Stimulated activated CD4-positive, alpha-beta T cell treated with anti-CD3 and anti-CD28 coated beads, Interleukin-12 subunit alpha, Interleukin-12 subunit beta, amount 100 ng/mL, for 24 hours (primary cell): ENCODE results near the gene ST8SIA5.
"Not testable (repeated sequence)": the region's sequence is repeated elsewhere in the genome, so short reads cannot be mapped to it uniquely, and the experiment has no call there.

ENCODE experiments used
- DNase-seq, 2 experiments: peaks; one replicate each; pipeline ENCODE4 v3.0.0-alpha.2; 2020; ENCODE audit warnings: low read depth in 2 of 2

Gene ST8SIA5, protein sequence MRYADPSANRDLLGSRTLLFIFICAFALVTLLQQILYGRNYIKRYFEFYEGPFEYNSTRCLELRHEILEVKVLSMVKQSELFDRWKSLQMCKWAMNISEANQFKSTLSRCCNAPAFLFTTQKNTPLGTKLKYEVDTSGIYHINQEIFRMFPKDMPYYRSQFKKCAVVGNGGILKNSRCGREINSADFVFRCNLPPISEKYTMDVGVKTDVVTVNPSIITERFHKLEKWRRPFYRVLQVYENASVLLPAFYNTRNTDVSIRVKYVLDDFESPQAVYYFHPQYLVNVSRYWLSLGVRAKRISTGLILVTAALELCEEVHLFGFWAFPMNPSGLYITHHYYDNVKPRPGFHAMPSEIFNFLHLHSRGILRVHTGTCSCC

DNA sequence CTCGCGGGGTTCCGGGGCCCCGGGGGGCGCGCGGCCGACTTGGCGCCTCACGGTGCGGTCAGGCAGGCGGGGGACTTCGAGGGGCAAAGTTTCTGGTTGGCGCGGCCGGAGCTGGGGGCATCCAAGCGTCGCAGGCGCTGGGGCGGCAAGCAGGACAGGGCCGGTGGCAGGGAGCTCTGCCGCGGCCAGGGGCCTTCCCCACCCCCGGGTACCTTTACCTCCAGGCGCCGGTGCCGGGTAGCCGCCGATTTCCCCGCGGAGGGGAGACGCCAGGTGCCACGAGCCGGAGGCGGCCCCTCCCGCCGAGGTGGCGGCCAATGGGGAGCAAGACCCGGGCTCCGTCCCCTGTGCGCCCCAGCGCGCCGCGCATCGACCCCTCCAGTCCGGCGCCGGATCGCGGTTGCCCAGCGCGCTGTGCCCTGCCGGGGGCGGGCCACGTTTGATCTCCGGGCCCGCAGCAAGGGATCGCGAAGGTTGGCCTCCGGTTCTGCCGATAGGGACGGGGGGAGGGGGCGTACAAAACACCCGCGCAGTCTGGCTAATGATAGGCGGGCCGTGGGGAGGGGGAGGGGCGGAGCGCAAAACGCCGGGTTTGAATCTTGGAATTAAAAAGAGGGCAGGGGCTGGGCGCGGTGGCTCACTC, at the start of gene ST8SIA5:
ST8SIA5 (minus strand) TSS at position 495 of the 643 bp plus-strand sequence. CDS start 545 bp downstream, outside the sequence.
- DNase-seq, result no peak

DNA sequence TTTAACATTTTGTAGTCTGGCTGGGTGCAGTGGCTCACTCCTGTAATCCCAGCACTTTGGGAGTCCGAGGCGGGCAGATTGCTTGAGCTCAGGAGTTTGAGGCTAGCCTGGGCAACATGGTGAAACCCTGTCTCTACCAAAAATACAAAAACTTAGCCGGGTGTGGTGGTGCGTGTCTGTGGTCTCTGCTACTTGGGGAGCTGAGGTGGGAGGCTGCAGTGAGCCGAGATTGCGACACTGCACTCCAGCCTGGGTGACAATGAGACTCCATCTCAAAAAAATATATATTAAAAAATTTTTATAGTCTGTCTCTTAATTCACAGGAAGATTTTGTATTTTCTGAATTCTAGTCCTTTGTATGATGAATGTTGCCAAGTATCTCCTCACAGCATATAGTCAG, 39.1 kb upstream of the ST8SIA5 start:
- DNase-seq, result not testable (repeated sequence)

DNA sequence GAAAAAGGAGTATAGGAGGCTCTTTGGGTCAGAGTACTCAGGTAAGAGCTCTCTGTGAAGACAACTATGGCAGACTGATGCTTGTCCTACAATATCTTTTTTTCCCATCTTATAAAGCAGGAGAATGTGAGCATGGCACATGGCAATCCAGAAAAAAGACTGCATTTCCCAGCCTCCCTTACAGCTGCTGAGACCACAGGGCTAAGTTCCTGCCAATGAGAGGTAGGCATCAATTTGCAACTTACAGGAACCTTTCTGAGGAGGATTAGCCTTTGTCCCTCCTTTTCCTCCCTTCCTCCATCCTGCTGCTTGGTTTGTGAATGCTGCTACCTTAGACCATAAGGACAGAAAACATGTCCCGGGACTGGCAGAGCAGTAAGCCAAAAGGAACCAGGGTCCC, 37.8 kb upstream of the ST8SIA5 start:
- no peak for DNase-seq

DNA sequence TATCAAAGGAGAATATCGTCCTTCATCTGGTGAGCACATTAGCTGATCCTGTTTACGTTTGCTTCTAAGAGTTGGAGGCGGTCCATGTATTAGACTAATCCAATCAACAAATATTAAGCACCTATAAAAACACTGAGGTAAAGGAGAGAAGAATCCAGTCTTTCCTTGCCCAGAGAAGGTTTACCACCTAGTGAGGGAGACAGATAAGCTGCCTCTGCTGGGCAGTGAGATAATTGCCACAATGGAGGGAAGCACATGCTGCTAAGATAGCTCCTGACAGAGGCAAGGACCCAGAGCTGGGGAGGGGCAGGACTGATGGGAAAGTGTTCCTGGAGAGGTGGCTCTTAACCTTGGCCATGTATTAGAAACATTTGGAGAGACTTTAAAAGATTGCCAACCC, 36.7 kb upstream of the ST8SIA5 start:
- DNase-seq, result no peak

DNA sequence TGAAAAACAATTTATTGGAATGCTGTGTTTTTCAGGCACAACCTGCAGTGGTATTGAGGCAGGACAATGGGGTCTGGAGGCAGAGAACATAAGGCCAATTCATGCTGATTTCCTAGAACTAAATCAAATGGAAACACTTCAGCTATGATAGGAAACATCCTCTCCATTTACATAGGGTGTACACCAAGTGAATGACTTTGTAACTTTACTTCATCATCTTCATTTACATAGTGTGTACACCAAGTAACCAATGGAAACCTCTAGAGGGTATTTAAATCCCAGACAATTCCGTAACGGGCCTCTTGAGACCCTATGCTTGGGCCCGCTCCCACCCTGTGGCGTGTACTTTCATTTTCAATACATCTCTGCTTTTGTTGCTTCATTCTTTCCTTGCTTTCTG, 32.2 kb upstream of the ST8SIA5 start:
- DNase-seq, result no peak

DNA sequence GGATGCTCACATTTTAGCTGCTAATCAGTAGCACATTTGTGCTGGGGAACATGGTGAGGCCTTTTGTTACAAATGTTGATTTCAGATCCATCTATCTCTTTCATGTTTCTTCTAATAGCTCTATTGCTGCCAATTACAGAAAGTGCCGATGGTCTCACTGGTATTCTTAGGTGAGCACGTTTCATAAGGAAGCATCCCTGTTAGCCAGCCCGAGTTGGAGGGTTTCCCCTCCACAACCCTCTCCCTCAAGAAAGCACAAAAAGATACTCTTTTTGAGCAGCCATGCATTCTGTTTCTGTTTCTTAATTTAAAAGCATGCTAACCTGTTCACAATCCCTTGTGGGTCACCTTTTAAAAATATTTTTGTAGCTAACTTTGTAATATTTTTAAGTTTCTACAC, 30.8 kb upstream of the ST8SIA5 start:
- no peak for DNase-seq

DNA sequence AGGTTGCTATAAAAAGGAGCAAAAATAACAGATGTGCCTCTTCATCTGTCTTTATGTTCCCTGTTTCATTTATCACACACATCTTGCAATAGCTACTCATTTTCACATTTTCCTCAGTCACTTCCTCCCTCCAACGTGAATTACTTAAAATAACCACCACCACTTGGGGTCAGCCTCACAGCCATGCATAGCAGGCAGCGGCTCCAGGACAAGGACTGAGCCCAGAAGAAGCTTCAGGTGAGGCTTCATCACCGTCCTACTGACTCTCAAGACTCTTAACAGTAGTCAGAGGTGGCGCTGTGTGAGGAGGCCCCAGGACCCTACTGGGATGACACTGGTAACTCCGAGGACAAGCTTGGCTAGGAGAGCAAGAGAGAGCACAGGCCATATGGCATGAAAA, 15.5 kb upstream of the ST8SIA5 start:
- no peak for DNase-seq

DNA sequence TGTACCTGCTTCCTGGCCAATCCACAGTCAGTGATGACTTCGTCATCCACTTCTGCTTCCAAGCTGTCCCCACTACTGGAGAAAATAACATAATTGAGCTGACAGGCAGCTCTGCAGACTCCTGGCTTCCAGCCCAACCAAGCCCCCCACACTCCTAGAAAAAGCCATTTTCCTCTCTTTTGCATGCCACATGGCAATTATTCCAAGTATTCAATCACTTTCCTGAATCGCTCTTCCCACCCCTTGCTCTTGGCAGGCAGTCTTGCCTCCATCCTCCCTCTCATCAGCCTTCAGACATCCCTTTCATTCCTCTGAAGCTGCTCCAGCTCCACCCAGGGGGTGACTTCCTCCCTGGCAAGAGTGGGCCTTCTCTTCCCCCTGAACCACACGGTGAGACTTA, 14.3 kb upstream of the ST8SIA5 start:
- DNase-seq, result no peak

DNA sequence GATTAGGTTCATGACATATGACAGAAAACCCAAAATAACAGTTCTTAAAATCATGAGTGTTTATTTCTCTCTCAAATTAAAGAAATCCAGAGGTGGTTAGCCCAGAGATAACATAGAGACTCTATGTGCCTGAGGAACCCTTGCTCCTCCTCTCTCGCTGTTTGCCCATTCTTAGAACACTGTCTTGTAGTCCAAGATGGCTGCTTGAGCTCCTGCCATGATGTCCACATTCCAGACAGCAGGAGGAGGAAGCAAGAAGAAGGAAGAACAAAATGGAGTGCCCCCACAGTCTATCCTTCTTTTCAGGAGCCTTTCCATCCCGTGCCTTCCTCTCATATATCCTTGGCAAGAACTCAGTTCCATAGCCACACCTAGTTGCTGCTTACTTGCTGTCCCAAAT, 13.9 kb upstream of the ST8SIA5 start:
- no peak for DNase-seq

DNA sequence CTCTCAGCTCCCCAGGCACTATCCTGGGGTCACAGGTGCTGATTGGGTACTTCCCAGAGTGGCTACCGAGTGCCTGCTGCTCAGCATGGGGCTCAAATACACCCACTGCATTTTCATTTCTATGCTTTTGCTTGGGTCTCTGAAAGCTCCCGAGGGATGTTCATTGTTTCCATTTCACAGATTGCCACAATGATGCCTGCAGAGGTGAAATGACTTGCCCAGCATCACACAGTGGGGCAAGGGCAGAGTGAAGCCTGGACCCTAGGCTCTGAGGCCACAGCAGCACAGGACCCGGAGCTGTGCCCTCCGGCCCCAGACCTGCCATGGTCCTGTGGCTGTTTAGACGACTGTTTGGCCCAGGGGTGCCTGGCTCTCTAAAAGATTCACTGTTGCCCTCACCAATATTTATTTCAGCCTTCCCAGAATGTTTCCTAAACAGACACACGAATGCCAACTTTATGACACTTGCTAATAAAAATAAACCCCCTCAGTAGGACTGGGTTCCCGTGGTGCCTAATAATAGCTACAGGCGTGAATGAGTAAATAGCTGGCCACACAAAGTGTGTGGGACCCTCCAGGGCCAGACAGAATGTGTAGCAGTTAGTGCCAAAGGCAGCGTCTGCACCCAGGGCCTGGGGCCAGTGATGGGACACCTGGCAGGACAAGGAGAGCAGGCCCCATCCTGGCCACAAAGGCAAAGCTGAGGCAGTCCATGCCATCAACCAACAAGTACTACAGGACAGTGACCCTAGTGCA, 11.5 kb upstream of the ST8SIA5 start:
- DNase-seq, result no peak

DNA sequence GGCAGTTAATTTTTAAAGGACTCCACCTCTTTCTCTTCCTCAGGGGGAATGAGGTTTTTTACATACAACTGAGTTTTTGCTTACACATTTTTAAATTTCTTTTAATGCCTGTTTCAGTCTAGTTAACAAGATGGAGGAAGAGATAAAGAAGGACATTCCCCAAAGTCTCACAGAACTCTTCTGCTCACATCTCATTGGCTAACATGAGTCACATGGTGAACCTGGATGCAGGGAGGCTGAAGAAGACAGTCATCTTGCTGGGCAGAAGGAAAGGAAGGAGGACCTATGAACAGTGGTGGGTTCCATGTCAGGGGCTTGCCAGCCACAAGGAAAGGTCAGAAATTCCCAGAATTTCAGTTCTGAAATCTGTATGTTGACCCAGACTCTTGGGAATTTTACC, 10.4 kb upstream of the ST8SIA5 start:
- no peak for DNase-seq

DNA sequence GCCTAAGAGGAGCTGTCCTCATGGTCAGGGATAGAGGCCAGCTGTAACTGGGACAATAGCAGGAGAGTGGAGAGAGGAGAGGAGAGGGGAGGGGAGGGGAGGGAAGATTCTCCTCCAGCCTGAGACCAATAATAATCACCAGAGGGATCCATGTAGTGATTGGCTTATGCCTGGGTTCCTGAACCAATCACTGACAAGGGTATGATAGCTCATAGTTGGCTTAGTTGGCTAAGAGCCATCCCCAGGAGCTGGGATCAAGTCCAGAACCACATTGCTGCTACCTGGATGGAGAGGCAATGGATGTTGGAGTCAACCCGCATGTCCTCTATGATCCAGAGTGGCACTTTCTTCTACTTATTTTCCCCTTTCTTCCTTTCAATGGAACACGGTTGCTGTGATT, 7.7 kb upstream of the ST8SIA5 start:
- no peak for DNase-seq

DNA sequence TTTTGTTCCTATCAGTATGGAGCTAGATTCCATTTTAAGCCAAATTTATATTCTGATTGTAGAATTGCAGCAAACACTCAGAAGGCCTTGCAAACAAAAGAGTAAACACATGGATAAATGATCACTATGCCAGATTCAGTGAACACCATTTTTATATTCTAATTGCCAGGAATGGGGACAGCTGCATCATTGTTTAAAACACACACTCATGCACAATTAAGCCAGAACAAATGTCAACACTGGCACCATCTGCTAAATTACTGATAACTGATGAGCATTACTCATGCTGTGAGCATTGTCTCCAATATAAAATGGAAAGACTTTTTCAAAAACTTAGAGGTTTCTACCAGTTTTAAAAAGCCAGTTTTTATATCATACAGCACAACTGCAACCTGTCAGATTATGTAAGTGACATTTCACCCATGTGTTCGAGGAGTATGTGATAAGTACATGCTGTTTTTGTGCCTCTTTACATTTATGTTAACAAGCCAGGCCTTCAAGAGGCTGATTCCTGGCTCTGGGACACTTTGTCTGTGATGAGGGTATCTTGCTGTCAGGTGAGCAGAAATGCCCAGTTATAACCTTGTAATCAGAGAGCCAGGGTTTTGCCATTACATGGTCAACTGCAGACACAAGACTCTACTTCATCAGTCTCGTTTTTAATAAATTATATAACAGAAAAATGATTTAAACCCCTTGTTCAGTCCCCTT, 4.4 kb upstream of the ST8SIA5 start:
- DNase-seq, result no peak

DNA sequence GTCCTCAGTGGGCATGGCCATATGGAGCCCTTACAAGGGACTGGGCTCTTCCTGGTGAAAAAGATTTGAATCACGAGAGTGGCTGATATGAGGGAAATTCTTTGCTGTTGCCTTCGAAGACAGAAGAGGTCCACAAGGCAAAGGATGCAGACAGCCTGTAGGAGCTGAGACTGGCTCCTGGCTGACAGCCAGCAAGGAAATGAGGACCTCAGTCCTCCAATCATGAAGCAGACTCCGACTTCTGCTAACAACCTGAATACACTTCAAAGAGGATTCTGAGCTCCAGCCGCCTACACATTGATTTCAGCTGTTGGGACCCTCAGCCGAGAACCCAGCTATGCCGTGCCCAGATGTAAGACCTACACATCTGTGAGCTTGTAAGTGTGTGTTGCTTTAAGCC, 3.0 kb upstream of the ST8SIA5 start:
- no peak for DNase-seq

DNA sequence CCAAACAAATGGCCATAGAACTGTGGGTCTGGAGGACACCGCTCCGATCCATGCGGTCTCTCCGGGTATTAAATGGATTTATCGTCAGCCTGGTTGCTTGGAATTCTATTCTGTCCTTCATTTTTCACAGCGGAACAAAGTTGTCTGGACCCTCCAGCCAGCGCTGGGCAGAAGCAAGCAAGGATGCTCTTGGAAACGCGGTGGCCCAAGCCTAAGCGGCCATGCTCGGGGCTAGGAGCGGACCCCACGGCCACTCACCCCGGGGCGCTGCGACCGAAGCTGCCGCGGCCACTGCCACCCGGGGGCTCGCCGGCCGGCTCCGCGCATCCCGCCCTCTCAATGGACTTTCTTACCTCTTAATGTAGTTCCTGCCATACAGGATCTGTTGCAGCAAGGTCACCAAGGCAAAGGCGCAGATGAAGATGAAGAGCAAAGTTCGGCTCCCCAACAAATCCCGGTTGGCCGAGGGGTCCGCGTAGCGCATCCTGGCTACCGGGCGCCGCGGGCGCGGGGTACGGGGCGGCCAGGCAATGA, 761 bp downstream of the ST8SIA5 start:
- no peak for DNase-seq

DNA sequence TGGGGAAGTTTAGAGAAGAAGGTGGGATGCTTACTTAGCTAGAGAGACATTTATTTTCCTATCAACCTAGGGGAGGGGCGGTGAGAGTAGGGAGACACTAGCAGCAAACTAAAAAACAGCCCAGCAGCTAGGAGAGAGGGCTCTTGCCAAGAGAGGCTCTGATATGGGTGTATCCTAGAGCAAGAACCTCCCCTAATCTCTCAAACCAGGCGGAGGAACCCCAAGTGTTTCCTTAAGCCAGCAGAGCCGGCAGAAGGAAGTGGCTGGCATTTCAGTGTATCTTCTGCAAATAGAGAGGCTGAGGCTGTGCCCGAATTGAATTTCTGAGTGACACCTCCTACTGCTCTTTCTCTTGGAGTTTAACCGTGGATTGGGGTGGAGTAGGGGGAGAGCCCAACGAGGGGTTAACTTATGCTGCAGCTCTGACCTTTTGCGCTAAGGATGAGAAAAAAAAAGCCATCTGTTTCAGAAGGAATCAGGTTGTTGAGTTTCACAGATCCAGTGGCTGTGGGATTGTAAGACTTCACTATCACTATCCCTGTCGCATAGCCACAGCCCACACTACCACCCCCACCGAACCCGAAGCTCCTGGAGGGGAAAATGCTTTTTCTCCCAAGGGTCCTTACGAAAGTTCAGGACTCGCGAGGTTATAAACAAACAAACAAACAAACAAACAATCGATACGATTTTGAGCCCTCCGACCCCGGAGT, 1.4 kb downstream of the ST8SIA5 start:
- DNase-seq, result no peak

DNA sequence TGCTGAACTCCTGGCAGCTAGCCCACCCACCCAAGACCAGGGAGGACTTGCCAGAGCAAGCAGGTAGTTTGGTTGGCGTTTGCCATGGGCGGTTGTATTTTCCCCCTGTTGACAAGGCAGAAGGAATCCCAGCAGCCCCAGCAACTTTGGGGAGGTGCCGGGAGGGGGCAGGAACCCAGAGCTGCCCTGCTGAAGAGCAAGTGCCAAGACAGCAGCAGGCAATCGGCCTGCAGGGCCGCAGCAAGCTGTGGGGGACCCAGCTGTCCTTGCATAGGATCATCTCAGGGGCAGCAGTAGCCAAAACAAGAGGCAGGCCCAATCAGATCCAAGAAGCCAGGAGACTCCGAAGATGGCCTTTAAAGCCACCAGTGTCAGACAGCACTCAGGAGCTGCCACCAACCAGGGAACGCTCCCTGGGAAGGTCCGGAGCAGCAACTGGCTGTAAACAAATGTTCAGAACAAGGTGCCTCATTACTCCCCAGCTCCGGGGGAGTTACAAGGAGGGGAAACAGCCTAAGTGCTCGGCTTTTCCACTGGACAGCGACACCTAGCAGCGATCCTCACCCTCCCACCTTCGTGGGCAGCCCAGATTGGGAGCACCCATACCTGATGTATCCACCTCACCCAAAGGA, 2.1 kb downstream of the ST8SIA5 start:
- no peak for DNase-seq

DNA sequence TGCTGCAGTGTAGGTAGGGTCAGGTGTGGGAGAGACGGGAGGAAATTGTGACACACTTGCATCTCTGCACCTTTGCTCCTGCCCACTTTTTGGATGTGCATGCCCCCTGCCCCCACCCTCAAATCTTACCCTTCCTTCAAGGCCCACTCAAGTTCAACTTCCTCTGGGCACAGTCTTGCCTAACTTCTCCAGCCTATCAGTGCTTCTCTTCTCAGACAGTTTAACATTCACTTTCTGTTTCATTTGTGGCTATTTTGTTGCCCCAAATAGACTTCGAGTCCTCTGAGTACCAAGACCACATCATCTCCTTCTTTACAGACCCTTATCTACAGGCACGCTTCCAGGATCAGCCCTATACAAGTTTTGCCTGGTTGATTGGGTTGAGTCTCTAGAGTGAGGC, 2.7 kb downstream of the ST8SIA5 start:
- DNase-seq, result no peak

DNA sequence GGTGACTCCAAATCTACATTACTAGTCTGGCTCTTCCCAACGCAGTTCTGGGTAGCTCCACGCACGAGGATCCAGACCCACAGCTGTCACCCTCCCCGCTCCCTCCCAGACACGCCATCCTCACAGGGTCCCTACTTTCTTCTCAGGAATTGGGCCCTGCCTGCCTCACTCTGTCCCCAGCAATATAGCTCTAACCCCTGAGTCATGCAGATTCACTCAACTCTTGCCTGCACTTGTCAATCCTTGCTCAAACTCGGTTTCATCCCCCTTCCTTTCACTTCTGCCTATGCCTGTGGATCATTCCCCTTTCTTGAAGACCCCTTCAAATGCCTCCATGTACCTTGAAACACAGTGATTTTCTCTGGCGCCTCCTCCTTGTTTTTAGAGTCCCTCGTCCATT, 5.0 kb downstream of the ST8SIA5 start:
- DNase-seq, result no peak

DNA sequence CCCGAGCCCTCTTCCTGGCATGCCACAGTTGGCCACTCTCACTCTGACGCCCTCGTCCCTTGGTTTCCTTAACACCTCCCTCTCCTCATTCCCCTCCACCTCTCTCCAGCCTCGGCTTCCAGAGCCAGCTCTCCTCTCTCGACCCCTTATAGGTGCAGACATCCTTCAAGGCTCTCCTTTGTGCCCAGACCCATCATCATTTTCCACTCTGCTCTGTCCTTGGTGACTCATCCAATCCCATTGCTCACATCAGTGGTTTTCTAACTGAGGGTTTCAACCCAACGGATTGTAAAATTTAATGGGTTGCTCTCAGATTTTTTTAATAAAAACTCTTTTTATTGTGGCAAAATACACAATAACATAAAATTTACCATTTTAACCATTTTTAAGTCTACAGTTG, 6.2 kb downstream of the ST8SIA5 start:
- no peak for DNase-seq

DNA sequence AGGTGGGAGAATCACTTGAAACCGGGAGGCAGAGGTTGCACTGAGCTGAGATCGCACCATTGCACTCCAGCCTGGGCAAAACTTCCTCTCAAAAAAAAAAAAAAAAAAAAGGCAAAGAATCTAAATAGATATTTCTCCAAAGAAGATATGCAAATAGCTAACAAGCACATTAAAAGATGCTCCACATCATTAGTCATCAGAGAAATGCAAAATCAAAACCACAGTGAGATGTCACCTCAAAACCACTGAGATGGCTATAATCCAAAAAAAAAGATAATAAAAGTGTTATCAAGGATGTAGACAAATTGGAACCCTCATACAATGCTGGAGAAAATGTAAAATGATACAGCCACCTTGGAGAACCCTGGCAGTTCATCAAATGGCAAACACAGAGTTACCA, 8.4 kb downstream of the ST8SIA5 start:
- no peak for DNase-seq
